ENCODE measurements around the gene CLCN7. TPM values are rescaled to one million over a fixed set of nuclear protein-coding genes. Genes with fewer than 3 reads are reported as not detected.

CLCN7 gene
- total RNA-seq, 1 donor from 2014 or later = 11.5 TPM

DNA sequence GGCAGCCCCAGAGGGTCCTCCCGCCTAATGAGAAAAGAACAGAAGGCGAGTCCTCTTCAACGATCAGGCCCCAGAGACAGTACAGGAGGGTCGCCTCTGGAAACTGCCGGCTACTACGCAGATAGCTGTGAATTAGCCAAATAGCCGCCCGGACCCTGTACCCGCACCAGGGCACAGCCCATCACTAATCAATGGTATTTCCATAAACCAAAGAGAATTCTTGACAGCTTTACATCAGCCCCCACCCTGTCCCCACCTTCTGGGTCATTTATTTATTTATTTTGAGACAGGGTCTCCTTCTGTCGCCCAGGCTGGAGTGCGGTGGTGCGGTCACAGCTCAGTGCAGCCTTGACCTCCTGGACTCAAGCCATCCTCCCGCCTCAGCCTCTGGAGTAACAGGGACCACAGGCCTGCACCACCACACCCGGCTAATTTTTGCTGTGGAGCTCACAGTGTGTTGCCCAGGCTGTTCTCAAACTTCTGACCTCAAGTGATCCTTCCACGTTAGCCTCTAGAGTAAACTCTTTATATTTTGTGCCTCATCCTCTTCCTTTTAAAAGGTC is 805 bp upstream of the CLCN7 start:
- H3K27me3 Mint-ChIP-seq (ENCODE audit: insufficient read depth, low read depth) = peaks cover 8% of the 10 kb centered on the region
- no peaks in the 10 kb centered on the region for H3K36me3 Mint-ChIP-seq
- peaks cover 2% of the 10 kb centered on the region for H3K9me3 Mint-ChIP-seq
- DNase-seq (ENCODE audit: low spot score) = no peak
- no peaks in the 10 kb centered on the region for H3K27me3 ChIP-seq
- peak overlapping the region; percentile 82 for H2AFZ ChIP-seq (replicated peaks)
- H3K9ac ChIP-seq = peak overlapping the region; percentile 72
- H4K20me1 ChIP-seq (ENCODE audit: low read depth) = no peaks in the 10 kb centered on the region
- no peaks in the 10 kb centered on the region for H3K36me3 ChIP-seq
- peaks cover 9% of the 10 kb centered on the region for H3F3A ChIP-seq (ENCODE audit: low read depth)
- TF ChIP-seq EZH2phosphoT487 (IDR thresholded peaks at IDR 0.05) (no peak), EZH2 (IDR thresholded peaks at IDR 0.05) (no peak)
- TF ChIP-seq, protein P1, sequence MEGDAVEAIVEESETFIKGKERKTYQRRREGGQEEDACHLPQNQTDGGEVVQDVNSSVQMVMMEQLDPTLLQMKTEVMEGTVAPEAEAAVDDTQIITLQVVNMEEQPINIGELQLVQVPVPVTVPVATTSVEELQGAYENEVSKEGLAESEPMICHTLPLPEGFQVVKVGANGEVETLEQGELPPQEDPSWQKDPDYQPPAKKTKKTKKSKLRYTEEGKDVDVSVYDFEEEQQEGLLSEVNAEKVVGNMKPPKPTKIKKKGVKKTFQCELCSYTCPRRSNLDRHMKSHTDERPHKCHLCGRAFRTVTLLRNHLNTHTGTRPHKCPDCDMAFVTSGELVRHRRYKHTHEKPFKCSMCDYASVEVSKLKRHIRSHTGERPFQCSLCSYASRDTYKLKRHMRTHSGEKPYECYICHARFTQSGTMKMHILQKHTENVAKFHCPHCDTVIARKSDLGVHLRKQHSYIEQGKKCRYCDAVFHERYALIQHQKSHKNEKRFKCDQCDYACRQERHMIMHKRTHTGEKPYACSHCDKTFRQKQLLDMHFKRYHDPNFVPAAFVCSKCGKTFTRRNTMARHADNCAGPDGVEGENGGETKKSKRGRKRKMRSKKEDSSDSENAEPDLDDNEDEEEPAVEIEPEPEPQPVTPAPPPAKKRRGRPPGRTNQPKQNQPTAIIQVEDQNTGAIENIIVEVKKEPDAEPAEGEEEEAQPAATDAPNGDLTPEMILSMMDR (IDR thresholded peaks at IDR 0.05) = no peak
- H3K4me3 ChIP-seq = peak overlapping the region; percentile 69
- peaks cover 9% of the 10 kb centered on the region for H3K4me1 ChIP-seq
- peaks cover 38% of the 10 kb centered on the region for H3K79me2 ChIP-seq (ENCODE audit: low read depth)
- peak overlapping the region; percentile 53 for H3K27ac Mint-ChIP-seq
- H3K9me3 ChIP-seq (ENCODE audit: low read depth) = no peaks in the 10 kb centered on the region
- peak overlapping the region; percentile 98 for H3K4me2 ChIP-seq
- H3K4me1 Mint-ChIP-seq = peaks cover 16% of the 10 kb centered on the region
- peak overlapping the region; percentile 90 for H3K4me3 Mint-ChIP-seq
- no peak overlapping the region for H3K27ac ChIP-seq

DNA sequence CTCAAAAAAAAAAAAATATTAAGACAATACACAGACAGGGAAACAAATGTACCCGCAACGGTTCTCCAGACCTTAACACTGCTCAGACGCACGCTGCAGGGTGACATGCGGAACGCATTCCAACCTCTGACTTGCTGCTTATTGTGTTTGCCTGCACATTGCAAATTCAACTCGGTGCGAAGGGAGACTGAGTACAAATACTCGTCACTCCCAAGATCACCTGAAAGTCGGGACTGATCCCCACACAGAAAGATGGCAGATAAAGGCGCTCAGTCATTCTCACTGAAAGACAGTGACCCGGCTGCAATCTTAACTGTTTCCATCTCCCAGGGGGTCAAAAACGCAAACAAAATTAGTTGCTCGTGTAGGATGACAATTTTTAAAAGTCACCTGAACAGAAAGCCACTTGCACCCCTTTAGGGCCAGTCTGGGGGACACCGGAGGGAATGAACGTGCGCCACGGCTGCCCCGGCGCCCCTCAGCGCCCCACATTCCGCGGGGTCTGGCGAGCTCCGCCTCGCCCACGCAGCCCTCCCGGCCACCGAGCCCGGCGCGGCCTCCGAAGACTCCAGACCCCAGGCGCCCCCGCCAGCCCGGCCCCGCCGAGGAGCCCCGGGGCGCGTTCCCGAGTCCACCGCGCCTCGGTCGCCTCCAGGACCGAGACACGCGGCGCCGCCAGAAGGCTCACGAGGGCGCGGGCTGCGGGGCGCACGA is 589 bp downstream of the CLCN7 start:
- no peak overlapping the region for H3K27ac ChIP-seq
- Mint-ChIP-seq H3K36me3 (no peaks in the 10 kb centered on the region), H3K27ac (no peak overlapping the region), H3K9me3 (peaks cover 2% of the 10 kb centered on the region), H3K4me3 (peak overlapping the region; percentile 87), H3K27me3 (ENCODE audit: insufficient read depth, low read depth) (peaks cover 8% of the 10 kb centered on the region), H3K4me1 (peaks cover 23% of the 10 kb centered on the region)
- peak overlapping the region; percentile 2 for H3K9ac ChIP-seq
- H3K4me2 ChIP-seq = peak overlapping the region; percentile 98
- peaks cover 9% of the 10 kb centered on the region for H3K4me1 ChIP-seq
- H4K20me1 ChIP-seq (ENCODE audit: low read depth) = no peaks in the 10 kb centered on the region
- peak; percentile 57 for DNase-seq (ENCODE audit: low spot score)
- peak overlapping the region; percentile 82 for H2AFZ ChIP-seq (replicated peaks)
- no peaks in the 10 kb centered on the region for H3K27me3 ChIP-seq
- peaks cover 52% of the 10 kb centered on the region for H3K79me2 ChIP-seq (ENCODE audit: low read depth)
- peaks cover 9% of the 10 kb centered on the region for H3F3A ChIP-seq (ENCODE audit: low read depth)
- TF ChIP-seq, protein P1 (IDR thresholded peaks at IDR 0.05) = no peak
- TF ChIP-seq EZH2phosphoT487 (IDR thresholded peaks at IDR 0.05) (no peak), EZH2 (IDR thresholded peaks at IDR 0.05) (no peak)
- H3K4me3 ChIP-seq = peak overlapping the region; percentile 69
- no peaks in the 10 kb centered on the region for H3K9me3 ChIP-seq (ENCODE audit: low read depth)
- H3K36me3 ChIP-seq = no peaks in the 10 kb centered on the region

DNA sequence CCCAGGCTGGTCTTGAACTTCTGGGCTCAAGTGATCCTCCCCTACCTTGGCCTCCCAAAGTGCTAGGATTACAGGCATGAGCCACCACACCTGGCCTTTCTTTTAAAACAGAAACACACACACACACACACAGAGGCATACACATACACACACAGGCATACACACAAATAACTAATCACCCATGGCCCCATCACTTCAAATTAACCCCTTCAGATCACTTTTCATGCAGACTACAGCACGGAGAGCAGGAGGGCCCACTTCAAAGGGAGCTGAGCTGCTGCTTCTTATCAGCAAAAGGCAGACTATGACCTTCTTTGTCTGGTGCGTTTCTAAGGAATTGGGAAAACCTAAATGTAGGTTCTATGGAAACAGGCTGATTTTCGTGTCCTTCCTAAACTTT is 1.9 kb downstream of the CLCN7 start:
- H3F3A ChIP-seq (ENCODE audit: low read depth) = peaks cover 9% of the 10 kb centered on the region
- no peak for DNase-seq (ENCODE audit: low spot score)
- H3K4me3 Mint-ChIP-seq = peak overlapping the region; percentile 65
- peaks cover 4% of the 10 kb centered on the region for H3K27me3 Mint-ChIP-seq (ENCODE audit: insufficient read depth, low read depth)
- no peaks in the 10 kb centered on the region for H3K36me3 ChIP-seq
- H3K9ac ChIP-seq = no peak overlapping the region
- no peak overlapping the region for H2AFZ ChIP-seq (replicated peaks)
- H3K79me2 ChIP-seq (ENCODE audit: low read depth) = peaks cover 65% of the 10 kb centered on the region
- peaks cover 9% of the 10 kb centered on the region for H3K4me1 ChIP-seq
- H4K20me1 ChIP-seq (ENCODE audit: low read depth) = peaks cover 5% of the 10 kb centered on the region
- H3K4me3 ChIP-seq = no peak overlapping the region
- H3K9me3 Mint-ChIP-seq = peaks cover 2% of the 10 kb centered on the region
- no peak overlapping the region for H3K4me2 ChIP-seq
- H3K9me3 ChIP-seq (ENCODE audit: low read depth) = no peaks in the 10 kb centered on the region
- peaks cover 23% of the 10 kb centered on the region for H3K4me1 Mint-ChIP-seq
- no peak overlapping the region for H3K27ac ChIP-seq
- TF ChIP-seq EZH2 (IDR thresholded peaks at IDR 0.05) = no peak
- TF ChIP-seq, protein P1 (IDR thresholded peaks at IDR 0.05) = no peak
- no peak for TF ChIP-seq EZH2phosphoT487 (IDR thresholded peaks at IDR 0.05)
- no peaks in the 10 kb centered on the region for H3K27me3 ChIP-seq
- H3K27ac Mint-ChIP-seq = no peak overlapping the region
- no peaks in the 10 kb centered on the region for H3K36me3 Mint-ChIP-seq

Data from neural progenitor cell (in vitro differentiated cells).